Neural progenitor cell (in vitro differentiated cells): ENCODE measurements around the gene MLYCD.

Experiments used
- CTCF ChIP-seq: fragments of 200-600 bp; sonication (generic); IDR thresholded peaks from 2 replicates; pipeline ENCODE4 v1.5.1; 2017; ENCODE audit warnings: antibody characterized with exemption, mild to moderate bottlenecking
- EZH2 ChIP-seq: fragments of 200-600 bp; sonication (generic); IDR thresholded peaks from 2 replicates; pipeline ENCODE4 v1.6.1; 2017; ENCODE audit warnings: antibody characterized with exemption, mild to moderate bottlenecking, moderate library complexity

DNA sequence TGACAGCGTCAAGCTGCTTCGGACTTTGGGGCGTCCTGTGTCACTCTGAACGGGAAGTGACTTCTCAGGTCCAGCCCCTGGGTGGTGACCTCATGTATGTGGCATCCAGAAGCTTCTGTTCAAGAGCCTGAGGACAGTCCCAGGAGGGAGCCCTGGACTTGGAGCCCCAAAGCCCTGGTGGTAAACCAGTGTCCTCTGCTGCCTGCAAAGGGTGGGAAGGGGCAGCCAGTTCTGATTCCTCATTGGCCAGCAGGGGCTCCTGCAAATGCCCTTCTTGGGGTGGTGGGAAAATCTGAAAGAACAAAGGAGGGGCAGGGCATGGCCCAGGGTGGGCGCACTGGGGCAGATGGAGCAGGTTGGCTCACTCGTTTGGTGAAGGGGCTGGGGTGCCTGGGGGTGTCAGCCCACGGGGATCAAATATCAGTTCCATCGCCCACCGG lies 55.7 kb downstream of the MLYCD start:
- TF ChIP-seq CTCF = no peak
- TF ChIP-seq EZH2 = no peak
